K562 (cell line): Measurements from ENCODE around the gene OBP2A. TPM values are rescaled to one million over a fixed set of nuclear protein-coding genes. Genes with fewer than 3 reads are reported as not detected.

ENCODE experiments used
- ATAC-seq: fragments of 200-7000 bp; cut with Tn5 transposase; 3 replicates; pipeline ENCODE4 v1.9.1; 2020; ENCODE audit warnings: moderate library complexity
- BruUV-seq: library from RNA; stranded (reverse); fragments of 400-500 nt; replicated peaks from 2 replicates; lab custom pipeline; 2021; lab: Mats Ljungman, UMichigan
- CTCF ChIA-PET: fragments of 300-600 bp; formaldehyde crosslinking; extraction: SDS; loops from one replicate; lab custom pipeline; 2021; ENCODE audit warnings: low intra/inter-chr PET ratio; lab: Yijun Ruan, JAX
- POLR2A ChIA-PET: fragments of 300-600, 350-650 bp; sonication (Branson Sonifier 250); formaldehyde crosslinking; extraction: SDS; loops from one replicate; lab custom pipeline; 2021; ENCODE audit warnings: antibody characterized with exemption, inconsistent platforms; lab: Yijun Ruan, JAX
- DNase-seq, 4 experiments: peaks; one replicate each; pipeline versions ENCODE4 v3.0.0 to v3.0.0-alpha.2; 2011 to 2018; ENCODE audit warnings: low spot score in 3 of 4, mixed read lengths in 3 of 4; ENCODE audit errors: extremely low read depth in 1 of 4
- FAIRE-seq: peaks from 2 replicates; lab custom pipeline; 2011; peaks lifted over from hg19 to GRCh38; lab: Jason Lieb, UNC
- H2AFZ ChIP-seq: 2 replicates; pipeline ENCODE4 v1.6.0; 2011; ENCODE audit warnings: low read depth, low read length, control low read depth, inconsistent platforms
- H3K27ac ChIP-seq: fragments of 200-600 bp; 3 replicates; pipeline ENCODE4 v1.8.0; 2011; ENCODE audit warnings: low read depth, mild to moderate bottlenecking, control low read depth, inconsistent platforms, low read length, moderate library complexity, mixed read lengths; ENCODE audit errors: extremely low read depth
- H3K27me3 ChIP-seq, 2 experiments: fragments of 300-600 bp in 1 of 2; 2 replicates in 1 of 2; 3 replicates in 1 of 2; pipeline versions ENCODE4 v1.6.0 to v1.8.0; 2011; ENCODE audit warnings: inconsistent platforms in 2 of 2, low read length in 2 of 2, mild to moderate bottlenecking in 1 of 2, mixed read lengths in 1 of 2, moderate library complexity in 1 of 2; ENCODE audit not compliant: control insufficient read depth in 2 of 2, insufficient read depth in 2 of 2
- H3K36me3 ChIP-seq: fragments of 300-600 bp; 3 replicates; pipeline ENCODE4 v1.8.0; 2011; ENCODE audit warnings: mild to moderate bottlenecking, low read length, inconsistent platforms; ENCODE audit not compliant: control insufficient read depth, insufficient read depth
- H3K4me1 ChIP-seq, 2 experiments: fragments of 200-600 bp in 1 of 2; replicated peaks in 1 of 2; 2 replicates in 1 of 2; 3 replicates in 1 of 2; pipeline versions ENCODE4 v1.5.1 to v1.8.0; 2011; ENCODE audit warnings: inconsistent platforms in 2 of 2, low read length in 2 of 2, mild to moderate bottlenecking in 1 of 2, mixed read lengths in 1 of 2, moderate library complexity in 1 of 2; ENCODE audit not compliant: control insufficient read depth in 2 of 2, insufficient read depth in 2 of 2
- H3K4me2 ChIP-seq: 2 replicates; pipeline ENCODE4 v1.6.1; 2011; ENCODE audit warnings: low read length, control low read depth, inconsistent platforms, mixed read lengths; ENCODE audit not compliant: insufficient read depth
- H3K4me3 ChIP-seq: fragments of 200-600 bp; sonication (generic), shearing (Covaris generic); 2 replicates; pipeline ENCODE4 v1.5.1; 2016; ENCODE audit warnings: control low read depth, inconsistent platforms
- H3K79me2 ChIP-seq: fragments of 200-600 bp; 3 replicates; pipeline ENCODE4 v1.8.0; 2011; ENCODE audit warnings: low read length, inconsistent platforms; ENCODE audit not compliant: control insufficient read depth, insufficient read depth
- H3K9ac ChIP-seq, 2 experiments: 2 replicates each; pipeline versions ENCODE4 v1.6.0 to v1.6.1; 2011; ENCODE audit warnings: low read depth in 2 of 2, low read length in 2 of 2, control low read depth in 1 of 2, inconsistent platforms in 1 of 2, mild to moderate bottlenecking in 1 of 2, mixed read lengths in 1 of 2; ENCODE audit not compliant: insufficient read depth in 1 of 2
- H3K9me1 ChIP-seq: one replicate; pipeline ENCODE4 v1.6.0; 2011; ENCODE audit warnings: inconsistent platforms, mild to moderate bottlenecking, low read length, moderate library complexity; ENCODE audit not compliant: control insufficient read depth, insufficient read depth
- H3K9me3 ChIP-seq: replicated peaks from 2 replicates; pipeline ENCODE4 v1.5.1; 2011; ENCODE audit warnings: low read depth, low read length, inconsistent platforms; ENCODE audit not compliant: control insufficient read depth, insufficient read depth
- H4K20me1 ChIP-seq: replicated peaks from 2 replicates; pipeline ENCODE4 v1.6.1; 2011; ENCODE audit warnings: low read length, inconsistent platforms, mixed read lengths; ENCODE audit not compliant: control insufficient read depth, insufficient read depth
- CAMTA2 ChIP-seq: fragments of 250-450 bp; sonication (Bioruptor Pico); conservative IDR thresholded peaks from 2 replicates; pipeline ENCODE4 v1.5.1; 2022
- EGR1 ChIP-seq: fragments of 450-650 bp; conservative IDR thresholded peaks from 2 replicates; pipeline ENCODE4 v1.6.1; 2017; ENCODE audit warnings: mild to moderate bottlenecking
- HDAC8 ChIP-seq: fragments of 450-650 bp; IDR thresholded peaks from 2 replicates; pipeline ENCODE4 v1.6.1; 2016; ENCODE audit warnings: mild to moderate bottlenecking, missing genetic modification characterization, moderate library complexity, missing compliant biosample characterization
- HNRNPLL ChIP-seq: fragments of 200-400 bp; formaldehyde crosslinking; IDR thresholded peaks from 2 replicates; pipeline ENCODE4 v1.6.1; 2017; ENCODE audit warnings: low read length, low read depth, mild to moderate bottlenecking; ENCODE audit not compliant: poor library complexity, severe bottlenecking
- MECOM ChIP-seq: fragments of 250-450 bp; sonication (Bioruptor Pico); IDR thresholded peaks from 2 replicates; pipeline ENCODE4 v1.8.0; 2022; ENCODE audit warnings: inconsistent platforms
- MED1 ChIP-seq: sonication (generic); formaldehyde crosslinking; IDR thresholded peaks from 2 replicates; pipeline ENCODE4 v1.8.1; 2023; ENCODE audit warnings: missing genetic modification reagents, borderline replicate concordance
- MLLT1 ChIP-seq, 2 experiments: fragments of 450-650 bp; IDR thresholded peaks; 2 replicates each; pipeline ENCODE4 v1.6.1; 2016
- MTF1 ChIP-seq: fragments of 250-450 bp; sonication (Bioruptor Pico); IDR thresholded peaks from 2 replicates; pipeline ENCODE4 v1.9.0; 2021; ENCODE audit warnings: moderate library complexity, mild to moderate bottlenecking, inconsistent platforms, borderline replicate concordance
- MYC ChIP-seq, 2 experiments: fragments of 250-450 bp in 1 of 2; sonication (Bioruptor Pico) in 1 of 2; IDR thresholded peaks; 2 replicates each; pipeline versions ENCODE4 v1.5.1 to v1.6.1; 2012 to 2021; ENCODE audit warnings: low read depth in 2 of 2, borderline replicate concordance in 1 of 2, improper control_type of control experiment in 1 of 2, low read length in 1 of 2, mild to moderate bottlenecking in 1 of 2, moderate library complexity in 1 of 2
- NRF1 ChIP-seq, 2 experiments: fragments of 450-650 bp; IDR thresholded peaks in 1 of 2; conservative IDR thresholded peaks in 1 of 2; 2 replicates each; pipeline ENCODE4 v1.6.1; 2014; ENCODE audit warnings: mild to moderate bottlenecking in 2 of 2
- OTX1 ChIP-seq: fragments of 450-650 bp; formaldehyde crosslinking; IDR thresholded peaks from 2 replicates; pipeline ENCODE4 v1.4.0; 2022; ENCODE audit warnings: mild to moderate bottlenecking
- PREB ChIP-seq: sonication (generic); formaldehyde crosslinking; IDR thresholded peaks from 2 replicates; pipeline ENCODE4 v1.8.1; 2023; ENCODE audit warnings: mild to moderate bottlenecking, missing genetic modification reagents
- VEZF1 ChIP-seq: fragments of 200-800 bp; sonication (Bioruptor generic); IDR thresholded peaks from 2 replicates; pipeline ENCODE4 v1.6.1; 2017; ENCODE audit warnings: missing genetic modification characterization, missing compliant biosample characterization
- ZNF23 ChIP-seq: fragments of 250-450 bp; sonication (Bioruptor Pico); IDR thresholded peaks from 2 replicates; pipeline ENCODE4 v1.4.0; 2020; ENCODE audit warnings: mild to moderate bottlenecking
- ZNF551 ChIP-seq: fragments of 250-450 bp; sonication (Bioruptor Pico); IDR thresholded peaks from 2 replicates; pipeline ENCODE4 v1.5.0; 2021; ENCODE audit warnings: mild to moderate bottlenecking, moderate library complexity
- ZNF668 ChIP-seq: fragments of 250-450 bp; sonication (Bioruptor Pico); IDR thresholded peaks from 2 replicates; pipeline ENCODE4 v1.8.0; 2022; ENCODE audit warnings: mild to moderate bottlenecking, inconsistent platforms
- WGBS: fragments of 100-300 bp; shearing (Covaris generic); methylation state at CpG from one replicate; pipeline ENCODE4 v1.1.6; 2016; ENCODE audit warnings: low coverage, mixed read lengths; ENCODE audit not compliant: insufficient coverage; ENCODE audit errors: missing lambda C conversion rate; 5-methylcytosine and 5-hydroxymethylcytosine counted together
- in situ Hi-C: fragments of 300-500 bp; cut with MboI; formaldehyde crosslinking; loops from 4 replicates; pipeline ENCODE4 v1.15.0; 2018; ENCODE audit warnings: inconsistent platforms, mixed read lengths
- intact Hi-C: fragments of 100-400 bp; cut with micrococcal nuclease; formaldehyde crosslinking; loops from 2 replicates; pipeline ENCODE4 v1.14.2; 2022
- polyA plus RNA-seq, 8 experiments: library from polyadenylated mRNA; depleted of rRNA in 4 of 8; stranded (reverse) in 5 of 8; unstranded in 3 of 8; fragments of >200 nt; fragmentation: Nextera tagmentation in 2 of 8; fragmentation: Illumina TruSeq in 1 of 8; extraction: Ambion mirVana in 2 of 8; extraction: Trizol in 1 of 8; gene quantifications; 2 replicates each; pipeline versions ENCODE4 v1.2.1 to v1.2.3, GENCODE V29; 2011 to 2014; ENCODE audit warnings: inconsistent platforms in 1 of 8, missing spikeins in 1 of 8
- total RNA-seq, 7 experiments: library from RNA; depleted of rRNA in 6 of 7; stranded (reverse); fragments of >200 nt in 6 of 7; fragmentation: Illumina TruSeq in 2 of 7; extraction: Trizol in 2 of 7; gene quantifications; 2 replicates each; pipeline versions ENCODE4 v1.2.1 to v1.2.3, GENCODE V29; 2011 to 2021; ENCODE audit warnings: low replicate concordance in 1 of 7
- TF ChIP-seq, protein P1 (sequence below): fragments of 250-450 bp; sonication (Bioruptor Pico); IDR thresholded peaks from 2 replicates; pipeline ENCODE4 v1.9.0; 2021; ENCODE audit warnings: mild to moderate bottlenecking, inconsistent platforms

Gene OBP2A
- total and polyA plus RNA-seq, 9 of the 15 experiments (the other 6 are each of a cell fraction or from before 2014, with no cell fraction given): not detected

DNA sequence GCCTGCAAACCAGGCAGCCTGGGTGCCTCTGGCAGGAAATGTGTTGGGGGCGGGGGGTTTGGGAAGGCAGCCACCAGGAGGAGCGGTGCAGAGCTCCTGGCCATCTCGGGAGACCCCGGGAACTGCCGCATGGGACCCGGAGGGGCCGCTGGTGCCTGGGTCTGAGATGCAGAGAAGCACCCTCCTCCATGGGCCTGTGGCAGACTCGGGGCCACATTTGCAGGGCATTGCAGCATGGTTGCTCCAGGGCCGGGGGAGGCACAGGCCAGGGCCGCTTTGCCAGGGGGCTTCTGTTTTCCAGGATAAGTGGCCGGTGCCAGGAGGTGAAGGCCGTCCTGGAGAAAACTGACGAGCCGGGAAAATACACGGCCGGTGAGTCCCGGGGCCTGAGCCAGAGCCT lies 23.0 kb upstream of the OBP2A start:
- no TSS peak for BruUV-seq
- H3K79me2 ChIP-seq: no peaks in the 10 kb centered on the region
- ChIA-PET CTCF (no interaction called here), POLR2A (interaction anchor here (0.6 kb wide), 1 partner anchor 183 kb away, joined by 3 read pairs; no protein-coding TSS in a partner anchor)
- in situ Hi-C loops (no loop called here), intact Hi-C loops (no loop called here)
- H3K9me3 ChIP-seq: no peaks in the 10 kb centered on the region
- no peak for ATAC-seq
- H3K9me1 ChIP-seq: no peaks in the 10 kb centered on the region
- no peak for DNase-seq
- H3K36me3 ChIP-seq: no peaks in the 10 kb centered on the region
- peaks cover 9 to 39% of the 10 kb centered on the region in 2 experiments; a peak in 3 of 5 replicates for H3K4me1 ChIP-seq
- H3K4me2 ChIP-seq: no peak overlapping the region
- 28% methylated on average over 11 of the region's 17 CpGs for WGBS
- H3K27me3 ChIP-seq: 0 out of 5 replicates have a peak, but pooled peaks cover 0 to 2% of the 10 kb centered on the region in 2 experiments
- H3K4me3 ChIP-seq: no peak overlapping the region
- no peak overlapping the region for H2AFZ ChIP-seq
- no peaks in the 10 kb centered on the region for H4K20me1 ChIP-seq
- no peak overlapping the region for H3K9ac ChIP-seq
- no peak overlapping the region for H3K27ac ChIP-seq
- no peak for FAIRE-seq
- TF ChIP-seq VEZF1 (CRISPR knock-in tag) (no peak), ZNF551 (CRISPR knock-in tag) (no peak), MECOM (CRISPR knock-in tag) (no peak), ZNF668 (CRISPR knock-in tag) (no peak), HDAC8 (tag) (no peak), HNRNPLL (no peak), ZNF23 (CRISPR knock-in tag) (no peak), EGR1 (no peak), MED1 (CRISPR knock-in tag) (no peak), MYC (IDR thresholded peaks at IDR 0.05; ENCODE audit: low read depth, low read length) (no peak), MYC (CRISPR knock-in tag; IDR thresholded peaks at IDR 0.05; ENCODE audit: borderline replicate concordance, low read depth) (no peak), NRF1 (conservative IDR thresholded peaks at IDR 0.05 in 1 of 2, IDR thresholded peaks at IDR 0.05 in 1 of 2) (no peak), MTF1 (CRISPR knock-in tag) (no peak), MLLT1 (IDR thresholded peaks at IDR 0.05) (no peak), OTX1 (no peak), PREB (no peak), CAMTA2 (CRISPR knock-in tag) (no peak)
- TF ChIP-seq, protein P1, sequence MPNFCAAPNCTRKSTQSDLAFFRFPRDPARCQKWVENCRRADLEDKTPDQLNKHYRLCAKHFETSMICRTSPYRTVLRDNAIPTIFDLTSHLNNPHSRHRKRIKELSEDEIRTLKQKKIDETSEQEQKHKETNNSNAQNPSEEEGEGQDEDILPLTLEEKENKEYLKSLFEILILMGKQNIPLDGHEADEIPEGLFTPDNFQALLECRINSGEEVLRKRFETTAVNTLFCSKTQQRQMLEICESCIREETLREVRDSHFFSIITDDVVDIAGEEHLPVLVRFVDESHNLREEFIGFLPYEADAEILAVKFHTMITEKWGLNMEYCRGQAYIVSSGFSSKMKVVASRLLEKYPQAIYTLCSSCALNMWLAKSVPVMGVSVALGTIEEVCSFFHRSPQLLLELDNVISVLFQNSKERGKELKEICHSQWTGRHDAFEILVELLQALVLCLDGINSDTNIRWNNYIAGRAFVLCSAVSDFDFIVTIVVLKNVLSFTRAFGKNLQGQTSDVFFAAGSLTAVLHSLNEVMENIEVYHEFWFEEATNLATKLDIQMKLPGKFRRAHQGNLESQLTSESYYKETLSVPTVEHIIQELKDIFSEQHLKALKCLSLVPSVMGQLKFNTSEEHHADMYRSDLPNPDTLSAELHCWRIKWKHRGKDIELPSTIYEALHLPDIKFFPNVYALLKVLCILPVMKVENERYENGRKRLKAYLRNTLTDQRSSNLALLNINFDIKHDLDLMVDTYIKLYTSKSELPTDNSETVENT (CRISPR knock-in tag): no peak
